HG02678 (cell line): ENCODE results near the gene TTC6.

Source experiments
- ATAC-seq: cut with Tn5 transposase; IDR thresholded peaks from one replicate; pipeline ENCODE4 v1.9.1; 2021; ENCODE audit warnings: mild to moderate bottlenecking, moderate library complexity; ENCODE audit not compliant: unreplicated experiment

The TTC6 gene

DNA sequence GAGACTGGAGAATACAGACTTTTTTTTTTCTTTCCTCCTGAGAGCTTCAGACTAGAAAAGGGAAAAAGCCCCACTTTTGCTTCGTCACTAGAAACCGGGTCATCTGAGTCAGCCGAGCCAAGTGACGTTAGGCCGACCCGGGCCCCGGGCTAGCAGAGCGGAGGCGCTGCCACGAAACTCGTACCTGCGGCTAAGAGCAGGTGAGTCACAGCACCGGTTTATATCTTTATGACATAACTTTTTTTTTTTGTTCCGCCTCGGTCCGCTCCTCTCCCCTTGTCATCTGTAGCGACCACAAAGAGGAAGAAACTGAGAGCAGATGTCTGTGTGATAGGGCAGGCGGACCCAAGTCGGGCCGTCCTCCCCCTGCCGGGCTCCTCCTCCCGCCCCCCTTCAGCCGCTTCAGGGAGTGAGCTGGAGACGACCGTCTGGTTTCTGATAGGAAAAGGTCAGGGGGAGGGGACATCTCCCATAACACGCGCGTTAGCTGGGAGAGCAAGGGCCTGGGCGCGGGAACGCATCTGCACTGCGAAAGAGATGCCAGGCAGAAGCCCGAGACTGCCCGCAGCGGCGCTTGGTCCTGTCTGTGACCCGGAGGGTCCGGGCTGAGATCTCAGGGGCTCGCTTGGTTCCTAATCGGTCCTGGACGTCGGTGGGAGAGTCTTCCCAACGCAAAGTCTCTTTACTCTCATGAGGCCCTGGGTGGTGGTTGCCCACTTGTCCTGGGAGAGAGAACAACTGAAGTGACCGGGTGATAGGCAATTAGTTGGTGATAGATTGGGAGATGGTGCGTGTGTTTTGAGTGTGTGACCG, 586 bp downstream of the TTC6 start:
- ATAC-seq, result no peak

DNA sequence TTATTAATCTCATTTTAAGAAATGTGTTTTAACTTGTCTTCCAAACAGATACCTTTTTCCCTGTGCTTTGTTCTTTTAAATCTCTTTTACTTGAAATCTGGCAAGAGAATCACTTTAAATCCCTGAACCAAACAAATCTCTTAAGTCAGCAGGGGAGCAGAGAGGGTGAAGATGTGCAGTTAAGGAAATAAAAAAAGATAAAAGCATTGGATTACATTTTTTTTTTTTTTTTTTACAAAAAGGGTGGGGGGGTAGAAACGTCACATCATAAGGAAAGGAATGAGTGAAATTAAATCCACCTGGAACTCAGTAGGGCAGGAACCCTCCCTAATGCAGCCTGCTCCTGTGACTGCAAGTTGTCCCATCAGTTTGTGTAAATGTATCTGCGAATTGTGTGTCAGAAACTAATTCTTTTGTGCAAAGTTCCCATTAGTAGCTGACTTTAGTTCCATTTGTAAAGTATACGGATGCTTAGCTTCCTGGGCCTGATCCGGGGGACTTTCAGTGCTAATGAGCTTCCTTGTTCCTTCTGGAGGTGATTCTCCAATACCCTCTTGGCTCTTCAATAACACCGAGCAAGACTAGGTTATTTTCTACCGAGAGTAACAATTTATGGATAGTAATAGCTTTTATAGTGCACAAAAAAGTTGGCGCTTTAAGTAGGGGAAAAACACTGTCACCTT, 1.5 kb downstream of the TTC6 start:
- ATAC-seq, result no peak

DNA sequence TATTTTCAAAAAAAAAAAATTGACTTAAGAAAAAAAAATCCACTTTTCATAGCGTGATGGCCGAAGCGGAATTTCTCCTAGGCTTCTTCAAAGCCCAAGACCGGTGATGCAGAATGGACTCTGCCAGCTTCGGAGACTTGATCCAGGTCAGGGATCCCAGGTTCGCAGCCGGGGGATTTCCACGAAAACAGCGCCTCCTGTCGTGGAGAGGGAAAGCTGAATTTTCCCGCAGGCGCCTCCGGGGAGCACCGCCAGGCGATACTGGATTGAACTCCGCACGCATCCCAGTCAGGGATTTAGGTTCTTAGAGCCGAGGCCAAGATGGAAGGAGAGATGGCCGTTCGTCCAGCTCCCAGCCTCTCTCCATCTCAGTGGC, 2.1 kb downstream of the TTC6 start:
- ATAC-seq, result no peak

DNA sequence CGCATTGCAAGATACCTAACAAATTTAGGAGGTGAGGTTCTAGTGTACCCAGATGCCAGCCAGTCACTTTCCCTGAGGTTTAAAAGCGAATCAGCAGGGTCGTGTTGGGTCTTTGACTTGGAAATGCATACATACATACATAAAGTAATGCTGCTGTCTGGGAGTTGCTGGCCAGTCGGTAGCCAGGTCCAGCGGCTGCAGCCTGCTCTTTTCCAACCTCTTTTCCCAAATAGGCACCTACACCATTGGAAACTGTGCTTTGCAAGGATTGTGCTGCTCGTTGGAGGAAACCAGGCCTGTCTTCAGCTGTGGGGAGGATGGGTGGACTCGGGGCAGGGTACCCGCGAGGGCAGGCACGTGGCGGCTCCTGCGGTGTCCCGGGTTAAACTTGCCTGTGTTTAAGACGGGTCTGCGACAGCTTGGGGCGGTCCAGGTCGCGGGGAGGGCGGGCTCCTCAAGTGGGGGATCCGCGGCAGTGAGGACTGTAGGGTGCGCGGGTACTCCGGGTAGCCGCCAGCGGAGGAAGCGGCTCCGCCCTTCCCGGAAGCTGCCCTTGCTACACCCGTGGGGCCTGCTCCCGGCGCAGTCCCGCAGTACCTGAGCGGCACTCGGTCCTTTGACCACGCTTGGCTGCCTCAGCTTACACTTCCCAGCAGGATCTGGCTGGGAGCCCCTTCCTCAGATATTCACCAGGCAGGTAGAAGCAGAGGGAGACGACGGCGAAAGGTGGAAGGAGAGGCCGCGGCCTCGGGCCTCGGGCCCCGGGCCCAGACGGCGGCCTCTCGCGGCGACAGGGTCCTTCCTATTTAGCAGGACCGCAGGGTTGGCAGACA, 2.7 kb downstream of the TTC6 start:
- ATAC-seq, result no peak

DNA sequence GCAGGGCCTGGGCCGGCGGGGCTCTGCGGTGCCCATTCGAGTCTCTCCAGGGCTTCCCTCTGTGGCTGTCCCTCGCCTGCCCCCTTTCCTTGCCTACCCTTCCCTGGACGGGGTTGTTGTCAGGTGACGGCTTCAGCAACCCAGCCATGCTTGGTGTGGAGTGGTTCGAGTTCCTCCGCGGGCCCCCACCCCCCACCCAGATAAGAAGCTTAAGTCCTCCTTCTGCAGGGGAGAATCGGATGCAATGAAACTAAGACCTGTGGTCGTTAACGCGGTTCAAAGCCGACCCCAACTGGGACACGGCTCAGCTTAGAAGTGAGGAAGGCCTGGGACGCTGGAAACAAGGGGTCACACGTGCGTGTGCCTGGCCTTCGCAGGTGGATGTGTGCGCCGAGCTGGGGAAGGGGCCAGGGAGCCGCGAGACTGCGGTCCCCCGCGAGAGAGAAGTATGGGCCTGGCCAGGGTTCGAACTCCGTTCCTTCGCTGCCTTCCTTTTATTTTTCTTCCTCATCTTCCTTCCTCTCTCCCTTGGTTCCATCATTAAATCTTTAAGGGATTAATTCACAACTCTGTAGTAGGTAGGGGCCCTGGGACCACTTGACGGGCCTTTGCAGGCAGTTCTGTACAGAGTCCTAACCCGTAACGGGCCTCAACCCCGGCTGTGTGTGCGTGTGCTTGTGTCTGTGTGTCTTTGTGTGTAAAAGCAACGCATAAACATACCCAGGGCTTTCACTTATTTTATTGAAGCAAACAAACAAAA, 3.5 kb downstream of the TTC6 start:
- no peak for ATAC-seq

DNA sequence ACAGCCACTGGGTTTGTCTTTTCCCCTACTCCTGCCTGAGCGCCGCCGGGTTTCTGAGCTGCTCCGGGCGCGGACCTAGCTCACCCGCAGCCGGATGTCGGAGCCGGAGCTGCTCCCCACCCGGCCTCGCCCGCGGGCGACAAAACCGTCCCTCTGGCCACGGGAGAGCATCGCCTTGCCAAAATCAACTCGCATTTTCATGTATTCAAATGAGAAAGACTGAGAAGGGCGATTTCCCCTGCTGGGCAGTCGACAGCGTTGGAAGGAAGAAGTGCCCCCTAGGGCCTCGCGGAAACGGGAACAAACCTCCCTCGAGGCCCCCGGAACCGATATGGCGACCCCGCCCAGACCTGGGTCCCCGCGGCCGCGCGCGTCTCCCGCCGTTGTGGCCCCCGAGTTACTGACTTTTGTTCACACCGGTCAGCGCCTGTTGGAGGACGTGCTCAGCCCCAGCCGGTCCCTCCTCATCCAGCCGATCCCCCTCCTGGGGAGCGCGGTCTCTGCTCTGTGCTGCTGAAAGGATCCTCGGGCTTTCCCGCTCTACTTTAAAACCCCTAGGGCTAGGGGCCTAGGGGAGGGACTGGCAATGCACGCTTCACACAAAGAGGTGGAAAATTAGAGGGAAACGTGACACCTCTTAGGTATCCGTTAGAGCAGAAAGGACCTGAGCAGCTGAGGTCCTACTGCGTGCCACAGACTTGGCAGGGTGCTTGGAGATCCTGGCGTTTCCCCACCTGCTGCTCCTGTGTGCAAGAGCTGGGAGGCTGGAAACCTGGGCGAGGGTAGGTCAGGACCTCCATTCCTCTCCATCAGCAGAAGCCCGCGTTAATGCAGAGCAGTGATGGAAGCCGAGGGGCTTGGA, 4.3 kb downstream of the TTC6 start:
- no peak for ATAC-seq

DNA sequence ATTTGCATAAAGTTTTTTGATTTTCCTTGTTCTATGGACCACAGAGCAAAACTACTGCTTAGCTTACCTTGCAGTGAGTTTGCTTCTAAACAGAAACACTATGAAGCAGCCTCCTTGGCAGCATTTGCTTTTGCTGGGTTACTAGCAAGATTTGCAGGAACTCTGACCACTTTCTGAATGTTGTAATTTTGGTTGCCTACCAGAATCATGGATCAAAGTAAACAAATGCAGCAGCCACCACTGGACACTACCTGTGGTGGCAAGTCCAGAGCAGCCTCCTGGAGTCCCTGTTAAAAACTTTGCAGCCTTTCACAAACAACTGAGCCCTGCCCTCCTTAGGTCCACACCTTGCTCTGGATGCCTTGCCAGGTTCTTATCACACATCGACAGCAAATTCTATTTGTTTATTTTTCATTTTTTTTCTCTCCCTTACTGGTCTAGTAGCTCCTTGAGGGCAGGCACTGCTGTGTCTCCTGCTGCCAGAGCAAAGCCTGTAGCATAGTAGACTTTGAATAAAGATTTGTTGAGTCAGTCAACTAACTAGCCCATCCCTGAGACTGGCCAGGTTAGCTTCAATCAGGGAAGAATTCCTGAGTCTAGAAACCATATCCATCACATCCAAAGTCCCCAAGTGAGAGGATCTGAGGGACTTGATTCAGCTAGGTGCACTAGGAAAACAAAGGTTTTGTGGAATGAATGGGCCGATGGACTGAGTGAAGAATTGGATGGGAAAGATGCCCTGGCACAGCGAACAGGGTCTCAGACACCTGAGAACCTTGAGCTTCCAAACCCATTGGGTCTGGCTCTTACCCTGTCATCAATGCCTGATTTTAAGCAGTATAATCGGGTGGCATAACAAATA, 5.7 kb downstream of the TTC6 start:
- ATAC-seq, result no peak

DNA sequence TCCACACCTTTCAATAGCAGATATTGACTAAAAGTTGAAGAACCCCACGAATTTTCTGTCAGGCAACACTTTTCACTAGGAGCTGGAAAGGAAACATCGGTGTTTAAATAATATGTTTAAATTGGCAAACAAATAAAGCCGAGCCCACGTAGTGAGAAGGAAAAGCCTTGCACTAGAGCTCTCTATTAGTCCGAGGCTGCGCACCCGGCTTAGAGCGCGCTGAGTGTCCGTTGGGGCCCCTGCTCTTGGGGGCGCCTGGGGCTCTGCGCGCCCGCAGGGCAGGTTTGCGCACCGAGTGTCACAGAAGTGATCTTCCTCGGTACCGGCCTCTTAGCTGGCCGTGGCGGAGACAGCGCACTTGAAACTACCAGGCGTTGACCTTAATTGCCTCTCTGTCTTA, 6.4 kb downstream of the TTC6 start:
- no peak for ATAC-seq

DNA sequence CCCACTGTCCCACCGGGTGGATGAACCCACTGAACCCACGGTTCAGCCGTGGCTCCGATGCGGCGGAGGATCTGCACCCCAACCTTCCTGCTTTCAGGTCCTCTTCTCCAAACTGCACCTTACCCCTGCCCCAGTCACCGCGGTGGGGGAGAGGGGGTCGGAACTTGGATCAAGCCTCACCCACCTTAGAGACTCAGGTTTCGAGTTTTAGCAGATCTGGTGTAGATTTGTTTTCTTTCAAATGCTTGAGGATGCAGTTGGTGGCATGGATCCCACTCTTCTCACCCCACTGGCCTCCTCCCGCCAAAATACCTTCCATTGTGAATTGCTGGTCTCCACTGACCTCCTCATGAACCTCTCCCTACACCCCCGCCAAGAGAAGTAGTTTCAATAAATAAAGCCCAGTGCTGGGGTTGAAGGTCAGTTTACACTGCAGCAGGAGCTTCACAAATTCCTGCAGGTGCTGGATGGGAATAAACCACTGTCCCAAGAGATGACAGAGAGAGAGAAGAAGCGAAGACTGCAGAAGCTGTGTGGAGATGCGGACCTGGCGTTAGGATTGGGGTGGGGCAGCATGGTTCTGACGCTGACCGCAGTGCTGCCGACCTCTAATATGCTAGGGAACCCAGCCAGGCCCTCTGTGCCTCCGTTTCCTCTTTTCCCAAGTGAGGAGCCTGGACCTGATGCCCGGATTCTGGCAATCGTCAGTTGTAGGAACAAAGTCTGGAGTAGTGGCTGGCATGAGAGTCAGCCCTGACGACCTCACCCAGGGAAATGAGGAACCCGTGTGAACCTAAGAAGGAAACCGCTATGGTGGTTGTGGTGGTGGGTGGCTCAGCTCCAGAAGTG, 7.4 kb downstream of the TTC6 start:
- no peak for ATAC-seq

DNA sequence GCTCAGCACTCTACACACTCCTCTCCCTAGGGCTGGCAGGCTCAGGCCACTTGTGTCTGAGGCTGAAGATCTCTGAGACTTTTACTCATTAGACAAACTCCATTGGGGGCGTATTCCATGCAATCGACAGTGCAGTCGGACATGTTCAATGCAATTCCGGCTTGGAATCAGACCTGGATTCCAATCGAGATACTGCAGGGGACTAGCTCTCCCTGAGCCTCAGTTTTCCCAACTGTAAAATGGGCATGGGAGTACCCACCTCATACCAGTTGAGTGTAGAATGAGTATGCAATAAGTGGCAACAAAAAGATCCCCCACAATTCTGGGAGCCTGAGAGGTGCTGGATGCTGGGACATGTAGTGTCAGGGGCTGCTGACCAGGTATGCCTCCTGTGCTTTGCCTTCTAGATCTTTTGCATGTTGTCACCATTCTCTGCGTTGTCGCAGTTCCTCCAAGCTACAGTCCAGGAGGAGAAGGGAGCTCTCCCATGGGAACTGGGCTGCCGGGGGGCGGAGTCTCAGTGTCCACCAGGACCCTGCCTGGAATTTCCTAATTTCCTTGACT, 8.3 kb downstream of the TTC6 start:
- ATAC-seq, result no peak

DNA sequence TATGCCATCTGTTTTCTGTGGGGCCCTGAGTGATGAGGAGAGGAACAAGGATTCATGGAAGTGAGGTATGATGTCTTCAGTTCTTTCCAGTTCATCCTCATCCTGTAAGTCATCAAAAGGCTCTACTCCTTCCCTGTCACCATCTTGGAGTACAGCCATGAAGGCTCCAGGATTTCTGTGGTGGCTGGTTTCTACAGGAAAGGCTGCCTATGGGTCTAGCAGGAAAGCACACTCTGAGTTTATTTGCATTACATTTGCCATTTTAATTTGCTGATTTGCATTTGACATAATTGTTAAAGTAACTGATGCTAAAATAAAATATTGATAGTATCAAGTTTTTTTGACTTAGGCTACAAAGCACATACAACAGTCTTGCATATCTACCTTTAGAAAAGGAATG, 11.2 kb downstream of the TTC6 start:
- ATAC-seq, result no peak

DNA sequence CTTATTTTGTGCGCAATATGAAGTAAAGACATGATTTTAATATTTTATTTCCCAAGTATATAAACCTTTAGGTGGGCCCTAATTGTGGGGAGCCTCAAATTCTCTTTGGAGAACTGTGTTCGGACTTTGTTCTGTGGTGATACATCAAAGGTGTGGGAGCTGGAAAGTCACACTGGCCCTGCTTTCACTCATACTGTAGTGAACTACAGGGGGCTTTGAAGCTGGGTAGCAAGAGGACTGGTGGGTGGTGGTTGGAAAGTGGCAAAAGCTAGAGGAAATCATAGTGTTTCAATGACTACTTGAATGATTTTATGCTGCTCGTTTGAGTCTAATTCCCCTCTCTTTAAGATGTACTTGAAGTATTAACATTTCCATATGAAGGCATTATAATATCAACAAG, 13.2 kb downstream of the TTC6 start:
- ATAC-seq, result no peak

DNA sequence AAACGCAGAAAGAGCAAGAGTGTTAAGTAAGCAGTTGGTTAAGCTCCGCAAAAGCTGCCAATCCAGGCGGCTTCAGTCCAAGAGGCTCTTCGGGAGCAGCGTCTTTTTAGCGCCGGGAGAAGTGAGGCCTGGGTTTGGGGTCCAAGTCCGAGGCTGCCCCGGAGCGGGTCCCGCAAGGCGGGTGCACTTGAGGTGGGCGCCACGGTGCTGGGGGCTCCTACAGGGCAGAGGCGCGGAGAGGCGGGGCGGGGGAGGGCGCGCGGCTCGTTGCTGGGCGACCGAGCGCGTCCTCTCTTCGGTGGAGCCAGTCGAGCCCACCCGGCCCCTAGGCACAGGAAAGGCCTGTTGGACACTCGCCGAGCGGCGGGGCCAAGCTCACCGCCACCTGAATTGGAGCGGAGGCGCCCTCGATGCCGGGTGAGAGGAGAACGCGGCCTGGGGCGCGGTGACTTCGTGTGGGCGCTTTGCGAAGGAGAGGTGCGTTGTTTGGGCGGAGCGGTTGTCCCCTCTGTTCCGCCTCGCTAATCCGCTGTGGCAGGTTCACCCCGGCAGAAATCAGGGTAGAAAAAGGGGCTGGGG, 15.6 kb downstream of the TTC6 start:
- no peak for ATAC-seq

DNA sequence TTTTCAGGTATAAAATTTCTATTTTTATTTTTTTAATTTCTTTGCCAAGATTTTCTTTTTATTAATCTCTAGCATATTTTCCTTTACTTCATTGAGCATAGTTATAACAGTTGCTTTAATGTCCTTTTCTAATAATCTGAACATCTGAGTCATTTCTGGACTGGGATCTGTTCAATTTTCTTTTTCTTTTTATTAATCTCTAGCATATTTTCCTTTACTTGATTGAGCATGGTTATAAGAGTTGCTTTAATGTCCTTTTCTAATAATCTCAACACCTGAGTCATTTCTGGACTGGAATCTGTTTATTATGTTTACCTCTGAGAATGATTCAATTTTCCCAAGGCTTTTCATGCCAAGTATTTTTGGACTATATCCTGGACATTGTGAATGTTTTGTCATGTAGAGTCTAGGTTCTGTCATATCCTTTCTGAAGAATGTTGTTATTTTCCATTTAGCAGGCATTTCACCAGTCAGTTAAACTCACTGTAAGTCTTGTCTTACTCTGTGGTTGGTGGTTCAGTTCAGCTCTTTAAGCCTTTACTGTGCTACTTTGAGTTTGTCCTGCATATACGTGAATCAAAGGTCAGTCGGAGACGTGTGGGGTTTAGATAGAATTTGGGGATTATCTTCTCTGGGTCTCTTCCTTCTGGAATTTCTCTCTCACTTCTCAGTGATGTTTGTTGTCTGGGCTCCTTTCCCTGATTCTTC, 20.3 kb downstream of the TTC6 start:
- no peak for ATAC-seq

DNA sequence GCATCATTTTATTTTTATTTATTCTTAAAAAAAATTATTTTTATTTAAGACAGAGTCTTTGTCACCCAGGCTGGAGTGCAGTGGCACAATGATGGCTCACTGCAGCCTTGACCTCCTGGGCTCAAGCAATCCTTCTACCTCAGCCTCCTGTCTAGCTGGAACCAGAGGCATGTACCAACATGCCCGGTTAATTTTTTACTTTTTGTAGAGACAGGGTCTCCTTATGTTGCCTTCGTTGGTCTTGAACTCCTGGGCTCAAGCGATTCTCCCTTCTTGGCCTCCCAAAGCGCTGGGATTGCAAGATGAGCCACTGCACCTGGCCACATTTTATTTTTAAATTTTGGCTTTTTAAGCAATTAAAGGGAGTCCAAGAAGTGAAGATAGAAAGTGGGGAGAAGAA, 21.4 kb downstream of the TTC6 start:
- no peak for ATAC-seq

DNA sequence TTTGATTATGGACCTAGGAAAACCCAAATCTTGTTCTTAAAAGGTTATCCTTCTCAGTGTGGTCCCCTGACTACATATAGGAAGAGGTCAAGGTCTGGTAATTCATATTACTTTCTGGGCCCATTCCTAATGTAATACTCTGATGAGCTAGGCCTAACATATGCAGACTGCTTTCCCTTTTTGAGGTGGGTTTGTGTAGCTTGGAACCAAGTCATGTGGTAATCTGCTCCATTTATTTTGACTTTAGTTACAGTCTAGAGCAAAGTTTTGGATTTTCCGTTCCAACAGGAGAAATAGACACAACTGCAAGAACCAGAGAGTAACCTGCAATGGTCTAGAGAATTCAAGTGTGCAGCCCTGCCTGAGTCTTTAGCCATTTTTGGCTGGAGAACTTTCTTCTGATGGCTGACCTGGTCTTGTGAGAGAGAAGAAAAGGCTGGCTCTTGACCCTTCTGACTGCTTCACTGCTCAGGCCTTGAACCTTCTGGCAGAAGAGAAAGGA, 22.5 kb downstream of the TTC6 start:
- no peak for ATAC-seq
